Osteoblast (primary cell): Measurements from ENCODE around the gene TLCD1. TPM values are rescaled to one million over a fixed set of nuclear protein-coding genes. Genes with fewer than 3 reads are reported as not detected.
A peak's percentile ranks its signal among the peaks of the same experiment; 100 is the strongest.

Experiments
- DNase-seq: peaks from one replicate; pipeline ENCODE4 v3.0.0; 2011; ENCODE audit warnings: low spot score, mixed read lengths; ENCODE audit not compliant: insufficient read length; ENCODE audit errors: missing footprints
- H2AFZ ChIP-seq: 2 replicates; pipeline ENCODE4 v1.6.0; 2011; ENCODE audit warnings: mild to moderate bottlenecking, low read length
- H3K27ac ChIP-seq: 2 replicates; pipeline ENCODE4 v1.5.1; 2011; ENCODE audit warnings: mild to moderate bottlenecking, low read depth, low read length, moderate library complexity
- H3K27me3 ChIP-seq: 2 replicates; pipeline ENCODE4 v1.6.0; 2012; ENCODE audit warnings: mild to moderate bottlenecking, control low read depth, inconsistent platforms, low read length, moderate library complexity; ENCODE audit not compliant: insufficient read depth
- H3K36me3 ChIP-seq: 2 replicates; pipeline ENCODE4 v1.5.1; 2011; ENCODE audit warnings: mild to moderate bottlenecking, low read length, control low read depth, moderate library complexity; ENCODE audit not compliant: insufficient read depth
- H3K4me1 ChIP-seq: 2 replicates; pipeline ENCODE4 v1.5.1; 2011; ENCODE audit warnings: mild to moderate bottlenecking, low read length, control low read depth, moderate library complexity; ENCODE audit not compliant: insufficient read depth
- H3K4me2 ChIP-seq: 2 replicates; pipeline ENCODE4 v1.6.0; 2011; ENCODE audit warnings: mild to moderate bottlenecking, low read length; ENCODE audit not compliant: insufficient read depth
- H3K4me3 ChIP-seq: fragments of 200-600 bp; sonication (generic); 3 replicates; pipeline ENCODE4 v1.5.1; 2012; ENCODE audit warnings: mild to moderate bottlenecking, low read length, inconsistent platforms; ENCODE audit not compliant: insufficient read depth
- H3K79me2 ChIP-seq: 2 replicates; pipeline ENCODE4 v1.6.0; 2012; ENCODE audit warnings: mild to moderate bottlenecking, low read length, control low read depth, inconsistent platforms; ENCODE audit not compliant: insufficient read depth
- H3K9me3 ChIP-seq: 2 replicates; pipeline ENCODE4 v1.5.1; 2011; ENCODE audit warnings: low read depth, low read length, control low read depth
- H4K20me1 ChIP-seq: 2 replicates; pipeline ENCODE4 v1.6.0; 2012; ENCODE audit warnings: mild to moderate bottlenecking, low read length, control low read depth; ENCODE audit not compliant: insufficient read depth
- CTCF ChIP-seq: IDR thresholded peaks from 2 replicates; pipeline ENCODE4 v1.5.1; 2011; ENCODE audit warnings: mild to moderate bottlenecking, low read depth, low read length, moderate library complexity; ENCODE audit errors: extremely low read depth
- total RNA-seq: library from RNA; depleted of rRNA; stranded (reverse); fragments of >200 nt; gene quantifications from 2 replicates; pipeline ENCODE4 v1.2.3, GENCODE V29; 2012

Gene TLCD1
- total RNA-seq, 1 donor: 4.0 TPM

GRCh38 chr17:28748852-28749515 lies 23.0 kb upstream of the TLCD1 start:
- no peak for TF ChIP-seq CTCF
- DNase-seq: no peak
- Histone ChIP-seq H3K4me3 (no peak overlapping the region), H3K27me3 (no peaks in the 10 kb centered on the region), H2AFZ (no peak overlapping the region), H3K4me1 (peaks cover 18% of the 10 kb centered on the region), H3K79me2 (peaks cover 63% of the 10 kb centered on the region), H3K9me3 (no peaks in the 10 kb centered on the region), H4K20me1 (peaks cover 51% of the 10 kb centered on the region), H3K4me2 (no peak overlapping the region), H3K36me3 (peaks cover 54% of the 10 kb centered on the region), H3K27ac (peak overlapping the region; percentile 12)

GRCh38 chr17:28747801-28748750 lies 22.0 kb upstream of the TLCD1 start:
- peaks cover 51% of the 10 kb centered on the region for H4K20me1 ChIP-seq
- H3K4me2 ChIP-seq: no peak overlapping the region
- peaks cover 54% of the 10 kb centered on the region for H3K36me3 ChIP-seq
- no peak overlapping the region for H2AFZ ChIP-seq
- H3K79me2 ChIP-seq: peaks cover 63% of the 10 kb centered on the region
- peaks cover 20% of the 10 kb centered on the region for H3K4me1 ChIP-seq
- DNase-seq: peak; percentile 81
- no peak overlapping the region for H3K27ac ChIP-seq
- TF ChIP-seq CTCF: no peak
- H3K9me3 ChIP-seq: no peaks in the 10 kb centered on the region
- H3K4me3 ChIP-seq: no peak overlapping the region
- no peaks in the 10 kb centered on the region for H3K27me3 ChIP-seq

- no peak overlapping the region for H3K4me3 ChIP-seq
- H3K9me3 ChIP-seq: no peaks in the 10 kb centered on the region
- H3K4me2 ChIP-seq: no peak overlapping the region
- no peak overlapping the region for H3K27ac ChIP-seq
- no peaks in the 10 kb centered on the region for H3K27me3 ChIP-seq
- peaks cover 51% of the 10 kb centered on the region for H3K36me3 ChIP-seq
- TF ChIP-seq CTCF: no peak
- no peak overlapping the region for H2AFZ ChIP-seq
- no peak for DNase-seq
- peaks cover 28% of the 10 kb centered on the region for H3K4me1 ChIP-seq
- H3K79me2 ChIP-seq: peaks cover 63% of the 10 kb centered on the region
- H4K20me1 ChIP-seq: peaks cover 49% of the 10 kb centered on the region
Observed at GRCh38 chr17:28747051-28747691, 21.1 kb upstream of the TLCD1 start.
